ENCODE data around the gene CBR1.

DNA sequence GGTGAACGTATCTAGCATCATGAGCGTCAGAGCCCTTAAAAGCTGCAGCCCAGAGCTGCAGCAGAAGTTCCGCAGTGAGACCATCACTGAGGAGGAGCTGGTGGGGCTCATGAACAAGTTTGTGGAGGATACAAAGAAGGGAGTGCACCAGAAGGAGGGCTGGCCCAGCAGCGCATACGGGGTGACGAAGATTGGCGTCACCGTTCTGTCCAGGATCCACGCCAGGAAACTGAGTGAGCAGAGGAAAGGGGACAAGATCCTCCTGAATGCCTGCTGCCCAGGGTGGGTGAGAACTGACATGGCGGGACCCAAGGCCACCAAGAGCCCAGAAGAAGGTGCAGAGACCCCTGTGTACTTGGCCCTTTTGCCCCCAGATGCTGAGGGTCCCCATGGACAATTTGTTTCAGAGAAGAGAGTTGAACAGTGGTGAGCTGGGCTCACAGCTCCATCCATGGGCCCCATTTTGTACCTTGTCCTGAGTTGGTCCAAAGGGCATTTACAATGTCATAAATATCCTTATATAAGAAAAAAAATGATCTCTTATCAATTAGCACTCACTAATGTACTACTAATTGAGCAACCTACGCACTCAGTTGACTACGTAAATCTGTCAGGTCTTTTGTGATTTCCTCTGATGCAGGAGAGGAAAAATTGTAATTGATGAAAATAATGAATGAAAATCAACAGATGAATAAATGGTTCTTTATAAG lies 2.8 kb downstream of the CBR1 start:
- TF ChIP-seq POLR2A (IDR thresholded peaks at IDR 0.05) (no peak), CTCF (IDR thresholded peaks at IDR 0.05) (no peak)

All from testis (tissue), 2 donors.